ENCODE data around the gene SDHC.

SDHC gene, protein sequence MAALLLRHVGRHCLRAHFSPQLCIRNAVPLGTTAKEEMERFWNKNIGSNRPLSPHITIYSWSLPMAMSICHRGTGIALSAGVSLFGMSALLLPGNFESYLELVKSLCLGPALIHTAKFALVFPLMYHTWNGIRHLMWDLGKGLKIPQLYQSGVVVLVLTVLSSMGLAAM

DNA sequence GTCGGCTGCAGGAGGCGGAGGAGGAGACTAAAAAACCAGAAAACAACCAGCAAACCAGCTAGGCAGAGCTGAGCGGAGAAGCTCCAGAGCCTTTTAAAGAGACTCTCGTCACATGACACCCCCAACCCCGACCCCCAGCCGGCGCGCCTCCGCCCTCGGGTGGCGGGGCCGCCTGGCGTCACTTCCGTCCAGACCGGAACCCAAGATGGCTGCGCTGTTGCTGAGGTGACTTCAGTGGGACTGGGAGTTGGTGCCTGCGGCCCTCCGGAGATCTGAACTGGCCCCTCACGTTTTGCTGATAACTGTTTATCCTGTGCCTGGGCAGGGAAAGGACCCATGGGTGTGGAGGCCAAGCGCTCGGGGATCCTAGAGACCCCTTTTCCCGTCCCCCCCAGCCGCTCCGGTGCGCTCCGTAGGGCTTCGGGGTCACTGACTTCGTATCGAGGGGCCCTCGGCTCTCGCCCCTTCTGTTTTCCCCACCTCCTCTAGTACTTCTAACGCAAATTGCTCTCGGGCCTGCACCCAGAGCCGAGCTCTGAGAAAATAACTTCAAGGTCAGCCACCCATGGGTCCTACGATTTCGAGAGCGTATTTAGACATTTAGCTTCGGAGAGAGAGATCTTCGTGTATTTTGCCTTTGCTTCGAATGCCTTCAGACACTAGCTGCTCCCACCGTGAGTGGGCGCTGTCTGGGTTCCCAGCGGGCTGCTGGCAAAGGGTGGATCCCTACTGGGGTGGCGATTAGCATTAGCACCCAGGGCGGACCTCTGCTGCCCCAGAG is at the start of gene SDHC:
Gene SDHC (plus strand): TSS at position 181 of the 781 bp plus-strand sequence. CDS start 25 bp downstream, at position 206.
- DNase-seq, result peak; percentile 84 to 92 (median 90)

DNA sequence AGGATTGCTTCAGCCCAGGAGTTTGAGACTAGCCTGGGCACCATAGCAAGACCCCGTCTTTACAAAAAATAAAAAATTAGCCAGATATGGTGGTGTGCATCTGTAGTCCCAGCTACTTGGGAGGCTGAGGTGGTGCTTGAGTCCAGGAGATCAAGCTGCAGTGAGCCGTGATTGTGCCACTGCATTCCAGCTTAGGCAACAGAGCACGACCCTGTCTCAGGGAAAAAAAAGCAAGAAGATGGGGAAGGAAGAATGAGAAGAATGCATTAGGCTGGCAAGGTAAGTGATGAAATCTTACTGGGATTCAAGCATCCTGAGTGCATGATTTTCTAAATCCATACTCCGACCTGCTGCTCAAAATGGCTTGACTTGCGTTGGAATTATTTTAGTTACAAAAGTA is 48.9 kb upstream of the SDHC start:
- no peak for DNase-seq

- DNase-seq, result no peak
Measured at GRCh38 chr1:161266202-161266601, 48.0 kb upstream of the SDHC start.

DNA sequence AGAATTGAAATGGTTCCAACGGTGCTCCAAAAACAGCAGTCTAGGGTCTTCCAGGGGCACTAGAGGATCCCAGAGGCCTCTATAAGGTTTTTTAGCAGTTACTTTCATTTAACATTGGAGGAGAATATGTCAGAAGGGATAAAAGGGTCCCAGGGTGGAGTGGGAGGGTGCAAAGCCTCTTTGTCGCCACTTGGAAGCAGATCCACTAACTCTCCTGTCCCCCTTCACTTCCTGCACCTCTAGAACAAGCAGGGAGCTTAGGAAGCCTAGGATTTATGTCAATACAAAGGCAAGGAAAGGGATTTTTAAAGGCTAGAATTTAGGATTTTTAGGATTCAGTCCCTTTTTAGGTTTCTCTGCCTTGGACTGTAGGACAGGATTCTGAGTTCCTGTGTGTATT is 47.3 kb upstream of the SDHC start:
- no peak for DNase-seq

DNA sequence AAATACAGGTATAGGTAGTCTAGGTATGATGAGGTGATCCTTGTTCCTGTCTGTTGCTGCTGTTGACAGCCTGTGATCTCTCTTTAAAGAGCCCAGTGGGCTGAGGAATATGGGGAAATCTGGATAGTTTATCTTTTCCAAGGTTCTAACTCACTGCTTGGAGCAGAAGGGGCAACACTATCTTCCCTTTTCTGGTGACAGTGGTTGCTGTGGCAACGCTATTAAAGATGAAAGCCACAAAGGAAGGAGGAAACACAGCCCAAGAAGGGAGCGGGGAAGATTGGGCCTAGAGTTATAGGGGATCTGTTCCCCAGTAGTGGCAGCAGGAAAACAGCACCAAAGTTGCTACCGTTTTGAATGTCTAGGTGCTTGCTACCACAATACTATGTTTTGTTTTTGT is 46.9 kb upstream of the SDHC start:
- no peak for DNase-seq

DNA sequence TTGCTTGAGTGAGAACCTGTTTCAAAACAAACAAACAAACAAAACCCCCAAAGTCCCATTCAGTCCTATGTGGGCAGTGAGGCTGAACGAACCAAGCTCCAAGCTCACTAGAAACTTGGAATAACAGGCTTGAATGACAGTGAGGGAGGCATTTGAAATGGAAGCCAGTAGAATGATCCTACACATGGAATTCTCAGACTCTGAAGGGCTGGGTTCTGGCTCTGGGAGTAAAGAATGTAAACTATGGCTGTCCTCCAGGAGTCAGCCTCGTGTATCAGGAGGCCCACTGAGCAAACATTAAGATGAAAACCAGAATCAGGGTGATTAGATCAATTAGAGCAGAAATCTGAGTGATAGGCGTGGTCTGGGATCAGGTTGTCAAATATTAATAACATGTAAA is 40.8 kb upstream of the SDHC start:
- no peak for DNase-seq

DNA sequence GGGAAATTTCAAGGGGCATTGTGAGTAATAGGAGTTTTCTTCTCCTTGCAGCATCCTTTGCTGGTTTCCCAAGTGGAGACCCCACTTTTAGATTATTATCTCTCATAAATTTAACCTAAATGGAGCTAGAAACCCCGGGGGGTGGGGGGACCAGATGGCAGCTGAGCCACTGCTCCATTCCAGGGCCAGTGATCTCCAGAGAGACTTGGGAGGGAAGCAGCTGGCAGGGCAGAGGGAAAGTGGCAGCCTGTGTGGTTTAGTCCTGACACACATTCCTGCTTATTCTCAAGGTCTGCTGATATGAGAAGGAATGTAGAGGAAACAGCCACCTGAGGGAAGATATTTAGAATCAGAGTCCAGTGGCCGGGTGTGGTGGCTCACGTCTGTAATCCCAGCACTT is 39.3 kb upstream of the SDHC start:
- DNase-seq, result no peak

GRCh38 chr1:161282991-161283390 is 31.2 kb upstream of the SDHC start:
- no peak for DNase-seq

DNA sequence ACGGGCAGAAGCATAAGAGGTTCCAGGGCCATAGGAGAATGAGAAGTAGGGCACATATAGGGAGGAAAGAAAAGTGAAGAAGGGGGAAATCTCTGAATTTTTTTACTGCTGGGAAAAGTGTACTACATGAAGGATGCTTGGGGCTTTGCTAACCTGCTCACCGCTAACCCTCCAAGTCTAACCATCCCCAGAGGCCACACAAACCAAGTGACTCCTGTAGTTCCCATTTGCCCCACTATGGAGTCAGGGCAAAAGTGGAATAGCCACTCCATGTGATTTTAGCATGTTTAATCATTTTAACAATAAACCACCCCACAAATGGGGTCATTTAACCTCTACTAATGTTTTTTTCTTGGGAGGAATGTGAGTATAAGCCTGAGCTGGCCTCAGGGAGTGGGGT is 29.1 kb upstream of the SDHC start:
- DNase-seq, result no peak

DNA sequence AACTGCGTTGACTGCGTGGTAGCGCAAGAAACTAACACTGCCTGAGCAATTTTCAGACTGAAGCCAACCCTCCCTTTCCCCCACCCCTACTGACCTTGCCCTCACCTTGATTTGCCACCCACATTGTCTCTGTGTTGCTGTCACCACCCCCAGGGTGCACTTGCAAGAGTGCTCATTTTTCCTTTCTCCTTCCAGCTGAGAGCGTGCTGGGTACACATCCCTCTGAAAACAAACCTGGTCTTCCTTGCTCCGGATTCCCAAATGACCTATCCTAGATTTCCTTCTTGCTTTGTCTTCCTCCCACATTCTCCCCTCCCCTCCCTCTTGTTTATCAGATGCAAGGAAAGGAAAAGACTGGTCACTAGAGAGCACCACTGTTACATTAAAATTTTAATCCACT is 28.7 kb upstream of the SDHC start:
- no peak for DNase-seq

GRCh38 chr1:161287482-161288054 is 26.6 kb upstream of the SDHC start:
- DNase-seq, result no peak

- no peak for DNase-seq
Measured at GRCh38 chr1:161290779-161291178, 23.4 kb upstream of the SDHC start.

GRCh38 chr1:161297415-161297814 is 16.8 kb upstream of the SDHC start:
- no peak for DNase-seq

DNA sequence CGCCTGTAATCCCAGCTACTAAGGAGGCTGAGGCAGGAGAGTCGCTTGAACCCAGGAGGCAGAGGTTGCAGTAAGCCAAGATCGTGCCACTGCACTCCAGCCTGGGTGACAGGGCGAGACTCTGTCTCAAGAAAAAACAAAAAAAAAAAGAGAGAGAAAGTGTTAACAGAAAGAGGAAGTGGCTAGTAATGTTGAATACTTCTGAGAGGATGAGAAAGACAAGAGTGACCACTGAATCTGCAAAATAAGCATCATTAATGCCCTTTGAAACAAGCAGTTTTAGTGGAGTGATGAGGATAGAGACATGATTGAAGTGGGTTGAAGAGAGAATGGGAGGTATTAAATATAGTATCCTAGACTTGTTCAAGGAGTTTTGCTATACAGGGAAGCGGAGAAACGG is 16.1 kb upstream of the SDHC start:
- no peak for DNase-seq

GRCh38 chr1:161299347-161299746 is 14.8 kb upstream of the SDHC start:
- DNase-seq, result no peak

GRCh38 chr1:161300478-161300877 is 13.7 kb upstream of the SDHC start:
- no peak for DNase-seq

GRCh38 chr1:161304927-161305866 is 9.0 kb upstream of the SDHC start:
- DNase-seq, result peak in 3 of 6 experiments; percentile 1 to 34 (median 20)

DNA sequence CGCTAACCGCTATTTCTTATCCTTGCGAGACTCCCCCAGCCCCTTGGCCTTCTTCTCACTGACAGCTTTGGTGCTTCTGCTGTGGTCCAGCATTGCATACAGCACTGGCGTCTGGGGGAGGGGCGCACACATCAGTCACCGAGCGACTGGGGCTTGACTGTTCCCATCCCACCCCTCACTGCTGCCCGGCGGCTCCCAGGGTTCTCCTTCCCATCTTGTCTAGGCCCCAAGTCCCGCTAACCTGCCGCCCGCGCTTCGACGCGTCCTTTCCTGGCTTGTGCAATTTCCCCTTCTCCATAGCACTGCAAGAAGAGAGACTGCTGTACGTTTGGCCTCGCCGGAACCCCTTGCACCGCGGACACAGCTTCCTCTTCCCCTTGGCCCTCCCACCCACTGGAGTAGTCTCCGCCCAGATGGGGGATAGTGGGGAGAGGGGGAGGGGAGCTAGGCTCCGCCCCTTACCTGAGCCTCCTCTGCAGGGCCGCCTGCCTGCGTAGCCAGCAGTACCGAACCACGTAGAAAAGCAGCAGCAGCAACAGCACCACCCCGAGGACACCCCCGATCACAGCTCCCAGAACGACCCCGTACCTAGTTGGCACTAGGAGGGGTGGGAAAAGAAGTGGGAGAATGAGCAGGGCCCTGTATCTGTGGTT is 8.2 kb upstream of the SDHC start:
- peak; percentile 84 to 93 (median 89) for DNase-seq

DNA sequence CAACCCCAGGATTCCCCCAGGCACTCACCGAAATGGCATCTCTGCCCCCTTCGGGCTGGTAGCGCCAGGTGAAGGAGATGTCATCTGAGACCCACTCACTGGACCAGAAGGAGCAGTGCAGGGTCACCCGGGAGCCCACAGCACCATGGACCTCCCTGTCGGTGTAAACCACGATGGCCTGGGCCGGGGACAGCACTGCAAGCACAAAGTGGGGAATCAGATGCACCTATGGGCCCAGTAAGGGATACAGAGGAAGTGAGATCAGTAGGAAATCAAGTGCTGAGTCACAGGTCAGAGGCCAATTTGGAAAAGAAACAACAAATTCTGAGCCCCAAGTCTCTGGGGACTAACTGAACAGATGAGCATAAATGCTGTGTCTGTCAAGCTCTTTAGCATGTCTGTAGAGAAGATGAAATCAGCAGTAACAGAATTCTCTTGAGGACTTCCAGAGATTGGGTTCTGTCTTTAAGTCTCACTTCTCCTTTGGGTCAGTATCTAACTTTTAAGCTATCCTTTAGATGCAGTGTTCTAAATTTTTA is 6.9 kb upstream of the SDHC start:
- DNase-seq, result peak in 2 of 6 experiments; percentile 8 to 9

DNA sequence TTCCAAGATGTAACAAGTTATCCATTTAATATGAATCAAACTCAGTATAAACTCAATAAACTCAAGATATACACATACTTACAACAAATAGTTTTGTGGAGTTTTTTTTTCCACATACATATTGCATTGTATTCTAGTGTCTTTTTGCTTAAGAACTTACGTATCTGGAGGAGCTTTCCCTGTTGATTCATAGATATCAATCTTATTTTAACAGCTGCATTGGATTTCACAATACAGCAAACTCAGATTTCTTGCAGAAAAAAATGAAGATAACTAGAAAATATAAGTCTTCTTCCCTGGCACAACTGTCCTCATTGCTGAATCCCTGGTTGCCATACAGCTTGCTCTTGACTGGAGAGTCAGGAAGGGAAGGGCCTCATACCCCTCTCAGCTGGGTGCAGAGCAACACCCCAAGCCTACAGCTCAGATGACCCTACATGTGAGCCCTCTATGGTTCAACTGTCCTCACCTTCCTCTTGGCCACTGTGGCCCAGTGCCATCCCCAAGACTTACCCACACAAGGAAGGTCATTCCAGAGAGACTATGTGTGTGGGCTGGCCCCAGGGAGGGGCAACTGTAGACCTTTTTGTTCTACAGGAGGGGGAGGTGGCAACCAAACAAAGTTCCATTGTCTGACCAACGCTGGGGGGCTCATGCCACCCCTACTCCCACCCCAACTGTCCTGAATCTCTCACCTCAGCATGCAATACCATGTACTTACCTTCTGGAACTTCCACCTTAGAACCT is 6.1 kb upstream of the SDHC start:
- DNase-seq, result no peak

DNA sequence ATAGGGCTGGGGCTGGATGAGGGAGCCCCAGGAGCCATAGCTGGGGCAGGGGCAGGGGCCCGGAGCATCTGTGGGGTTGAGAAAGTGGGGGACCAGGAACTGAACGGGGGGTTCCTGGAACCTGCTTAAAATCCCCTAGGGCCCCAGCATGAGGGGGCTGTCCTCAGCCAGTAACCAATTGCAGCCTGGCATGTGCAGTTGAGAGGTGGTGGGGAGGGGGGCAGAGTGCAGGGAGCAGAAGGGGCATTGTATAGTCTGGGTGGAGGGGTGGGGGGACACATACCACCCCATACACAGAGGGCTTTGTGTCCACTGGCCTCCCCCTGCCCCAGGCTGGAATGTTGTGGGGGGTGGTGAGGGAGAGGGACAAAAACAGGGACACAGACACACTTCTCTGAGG is 4.3 kb upstream of the SDHC start, which contains the start of gene MPZ:
Gene MPZ (minus strand): TSS at position 101 of the 400 bp plus-strand sequence. CDS start 63 bp downstream, at position 38.
- DNase-seq, result no peak

All from stimulated activated naive CD4-positive, alpha-beta T cell (primary cell).